HG03135 (cell line): ENCODE data around the gene TRIM39.

Source experiments
- ATAC-seq: cut with Tn5 transposase; IDR thresholded peaks from one replicate; pipeline ENCODE4 v1.9.1; 2021; ENCODE audit warnings: mild to moderate bottlenecking, moderate library complexity; ENCODE audit not compliant: unreplicated experiment

TRIM39 gene

DNA sequence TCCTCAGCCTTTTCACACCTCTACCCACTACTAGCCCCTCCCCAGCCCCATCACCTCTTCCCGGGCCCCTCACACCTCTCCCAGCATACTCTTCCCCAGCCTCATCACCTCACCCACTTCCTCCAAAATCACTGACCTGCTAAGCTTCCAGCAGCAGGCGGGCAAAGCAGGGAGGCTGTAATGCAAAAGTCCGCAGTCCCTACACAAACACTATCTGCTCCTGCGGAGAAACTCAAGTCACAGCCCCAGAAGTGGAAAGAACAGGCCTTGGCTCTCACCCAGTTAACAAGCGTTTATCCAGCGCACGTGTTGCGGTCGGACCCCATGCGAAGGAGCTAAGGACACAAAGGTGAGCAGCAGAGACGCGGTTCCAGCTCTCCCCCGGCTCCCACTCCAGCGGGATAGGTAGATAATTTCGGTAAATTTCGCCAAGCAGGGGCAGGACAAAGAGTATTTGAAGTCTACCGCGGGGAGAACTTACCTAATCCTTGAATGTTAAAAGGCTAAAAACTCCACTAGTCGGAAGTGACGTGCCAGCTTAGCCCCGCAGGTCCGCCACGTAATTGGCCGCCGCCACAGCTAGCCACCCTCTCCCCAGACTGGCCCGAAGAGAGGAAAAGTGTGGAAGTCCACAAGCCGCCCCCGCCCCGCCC is 728 bp upstream of the TRIM39 start:
- ATAC-seq: peak; percentile 46

DNA sequence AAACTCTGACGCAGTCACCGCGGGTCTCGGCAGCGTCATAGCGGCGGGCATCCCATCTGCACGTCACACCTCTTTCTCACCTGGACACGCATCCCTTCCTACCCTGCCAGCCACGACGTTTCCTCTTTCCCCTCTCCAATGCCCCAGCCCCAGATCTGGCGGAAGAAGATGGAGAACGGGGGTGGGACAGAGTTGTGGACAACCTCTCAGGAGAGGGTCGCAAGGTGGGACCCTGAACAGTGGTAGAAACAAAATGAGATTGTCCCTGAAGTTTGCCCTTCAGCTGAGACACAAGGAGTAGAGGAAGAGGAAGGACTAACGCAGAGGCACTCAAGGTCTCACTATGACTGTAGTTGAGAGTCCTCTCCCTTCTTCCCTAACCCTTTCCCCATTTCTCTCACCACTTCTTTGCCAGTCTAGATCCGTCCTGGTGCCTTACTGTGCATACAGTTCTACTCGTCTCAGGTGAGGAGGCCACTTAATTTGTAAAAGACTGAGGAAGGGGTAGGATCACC is 562 bp downstream of the TRIM39 start:
- peak; percentile 1 for ATAC-seq

- ATAC-seq: no peak
These were observed 1.7 kb downstream of the TRIM39 start for GRCh38 chr6:30328397-30328796.

DNA sequence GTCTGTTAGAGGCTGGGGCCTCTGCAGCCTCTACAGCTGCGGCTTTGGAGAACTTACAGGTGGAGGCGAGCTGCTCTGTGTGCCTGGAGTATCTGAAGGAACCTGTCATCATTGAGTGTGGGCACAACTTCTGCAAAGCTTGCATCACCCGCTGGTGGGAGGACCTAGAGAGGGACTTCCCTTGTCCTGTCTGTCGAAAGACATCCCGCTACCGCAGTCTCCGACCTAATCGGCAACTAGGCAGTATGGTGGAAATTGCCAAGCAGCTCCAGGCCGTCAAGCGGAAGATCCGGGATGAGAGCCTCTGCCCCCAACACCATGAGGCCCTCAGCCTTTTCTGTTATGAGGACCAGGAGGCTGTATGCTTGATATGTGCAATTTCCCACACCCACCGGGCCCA is 2.6 kb downstream of the TRIM39 start:
- no peak for ATAC-seq

- ATAC-seq: no peak
These were observed 5.3 kb downstream of the TRIM39 start for GRCh38 chr6:30331981-30332380.

GRCh38 chr6:30334075-30334783 is 7.5 kb downstream of the TRIM39 start:
- no peak for ATAC-seq

- ATAC-seq: no peak
These were observed 13.9 kb downstream of the TRIM39 start for GRCh38 chr6:30340589-30341054.

- ATAC-seq: no peak
These were observed 14.5 kb downstream of the TRIM39 start for GRCh38 chr6:30341218-30341617.

DNA sequence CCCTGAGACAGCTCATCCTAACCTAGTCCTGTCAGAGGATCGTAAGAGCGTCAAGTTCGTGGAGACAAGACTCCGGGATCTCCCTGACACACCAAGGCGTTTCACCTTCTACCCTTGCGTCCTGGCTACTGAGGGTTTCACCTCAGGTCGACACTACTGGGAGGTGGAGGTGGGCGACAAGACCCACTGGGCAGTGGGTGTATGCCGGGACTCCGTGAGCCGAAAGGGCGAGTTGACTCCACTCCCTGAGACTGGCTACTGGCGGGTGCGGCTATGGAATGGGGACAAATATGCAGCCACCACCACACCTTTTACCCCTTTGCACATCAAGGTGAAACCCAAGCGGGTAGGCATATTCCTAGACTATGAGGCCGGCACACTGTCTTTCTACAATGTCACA is 15.0 kb downstream of the TRIM39 start:
- no peak for ATAC-seq

DNA sequence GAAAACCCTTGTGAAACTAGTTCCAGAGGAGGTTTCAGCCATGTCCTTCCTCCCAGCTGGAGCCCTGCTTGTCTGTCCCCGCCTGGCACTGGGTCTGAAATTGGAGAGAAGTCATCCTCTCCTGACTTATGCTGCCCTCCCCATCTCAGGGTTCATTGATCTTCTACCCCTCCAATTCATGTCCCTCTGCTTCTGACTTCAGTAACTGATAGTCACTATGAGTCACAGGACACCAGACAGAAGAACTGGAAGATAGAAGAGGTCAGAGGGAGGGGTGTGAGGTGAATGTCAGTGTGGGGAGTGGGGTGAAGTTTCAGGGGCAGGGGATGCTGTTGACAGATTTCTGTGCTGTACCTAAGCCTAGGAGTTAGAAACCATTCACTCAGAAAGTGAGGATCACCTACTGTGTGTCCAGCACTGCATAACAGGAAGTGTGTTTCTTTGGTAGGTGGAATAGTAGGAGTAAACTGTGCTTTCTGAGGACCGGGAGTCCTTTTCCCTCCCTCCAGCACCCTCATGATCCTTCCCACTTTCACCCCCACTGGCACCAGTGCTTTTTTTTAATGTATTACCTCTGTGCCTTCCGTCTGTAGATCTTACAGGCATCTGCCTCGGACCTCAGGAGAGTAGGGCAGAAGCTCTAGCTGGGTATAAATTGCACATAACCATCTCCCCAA is 17.6 kb downstream of the TRIM39 start:
- peak; percentile 13 for ATAC-seq

- peak; percentile 91 for ATAC-seq
These were observed 18.3 kb downstream of the TRIM39 start, which contains the start of gene RPP21 for GRCh38 chr6:30344868-30345671. Gene RPP21 (plus strand): TSS chr6:30345156. CDS start chr6:30345172, 16 bp downstream.

DNA sequence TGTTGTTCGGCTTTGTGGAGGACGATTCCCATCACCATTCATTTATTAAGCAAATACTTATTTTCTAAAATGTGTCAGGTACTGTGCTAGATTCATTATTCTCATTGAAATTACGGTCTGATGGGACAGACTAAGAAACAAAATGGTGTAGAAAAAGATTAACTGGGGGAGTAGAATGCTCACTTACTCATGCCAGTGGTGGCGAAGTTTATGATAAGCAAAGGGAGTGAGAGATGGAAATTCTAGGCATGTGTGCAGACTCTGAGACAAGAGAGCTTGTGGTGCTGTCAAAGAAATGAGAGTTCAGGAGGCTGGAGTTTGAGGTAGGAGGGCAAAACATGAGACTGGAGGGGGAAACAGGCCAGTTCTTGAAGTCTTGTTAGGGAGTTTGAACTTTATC is 19.1 kb downstream of the TRIM39 start:
- no peak for ATAC-seq

- no peak for ATAC-seq
These were observed 22.2 kb downstream of the TRIM39 start for GRCh38 chr6:30348957-30349356.

GRCh38 chr6:30349421-30350177 is 22.9 kb downstream of the TRIM39 start:
- ATAC-seq: no peak

DNA sequence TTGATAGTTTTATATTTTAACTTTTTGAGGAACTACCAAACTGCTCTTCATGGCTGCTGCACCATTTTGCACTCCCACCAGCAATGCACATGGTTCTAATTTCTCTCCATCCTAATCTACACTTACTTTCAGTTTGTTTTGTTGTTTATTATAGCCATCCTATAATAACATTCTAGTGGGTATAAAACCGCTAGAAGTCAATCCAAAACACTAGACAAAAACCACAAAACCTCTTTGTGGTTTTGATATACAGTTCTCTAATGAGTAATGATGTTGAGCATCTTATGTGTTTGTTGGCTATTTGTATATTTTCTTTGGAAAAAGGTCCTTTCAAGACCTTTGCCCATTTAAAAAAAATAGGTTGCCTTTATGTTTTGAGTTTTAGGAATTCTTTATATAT is 23.8 kb downstream of the TRIM39 start:
- ATAC-seq: no peak

DNA sequence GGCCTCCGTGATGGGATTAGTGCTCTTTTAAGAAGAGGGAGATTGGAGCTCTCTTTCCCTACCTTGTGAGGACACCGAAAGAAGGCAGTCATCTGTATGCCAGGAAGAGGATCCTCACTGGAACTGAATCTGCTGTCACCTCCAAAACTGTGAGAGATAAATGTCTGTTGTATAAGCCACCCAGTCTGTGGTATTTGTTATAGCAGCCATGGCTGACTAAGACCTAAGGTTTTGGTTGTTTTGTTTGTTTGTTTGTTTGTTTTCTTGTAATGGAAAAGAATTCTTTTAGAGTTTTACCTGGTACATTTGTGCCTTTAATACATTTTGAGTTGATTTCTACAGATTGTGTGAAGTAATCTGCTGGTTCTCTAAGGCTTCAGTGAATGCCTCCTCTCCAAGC is 25.8 kb downstream of the TRIM39 start:
- ATAC-seq: no peak

DNA sequence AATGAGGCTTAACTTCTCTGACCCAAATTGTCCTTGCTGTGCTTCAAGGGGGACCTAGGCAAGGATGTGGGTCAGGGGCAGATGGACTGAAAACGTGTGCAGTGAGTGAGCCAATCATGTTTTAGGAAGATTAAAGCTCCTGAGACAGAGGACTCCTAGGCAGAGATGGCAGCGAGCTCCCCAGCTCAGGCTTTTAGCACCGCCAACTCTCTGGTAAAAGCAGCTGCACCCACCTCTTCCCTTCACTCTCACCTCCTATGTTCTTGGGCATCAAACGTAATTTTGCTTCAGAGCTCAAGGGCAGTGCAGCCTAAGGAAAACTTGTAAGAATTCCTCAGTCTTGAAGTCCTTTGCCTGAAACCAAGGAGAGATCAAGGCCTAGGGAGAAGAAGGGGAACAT is 28.6 kb downstream of the TRIM39 start:
- no peak for ATAC-seq

- no peak for ATAC-seq
These were observed 29.8 kb downstream of the TRIM39 start for GRCh38 chr6:30356536-30356935.

GRCh38 chr6:30357678-30358540 is 31.2 kb downstream of the TRIM39 start:
- no peak for ATAC-seq
